CD4-positive, alpha-beta T cell (primary cell): ENCODE data around the gene ROBO4. TPM values are rescaled to one million over a fixed set of nuclear protein-coding genes. Genes with fewer than 3 reads are reported as not detected.
A peak's percentile ranks its signal among the peaks of the same experiment; 100 is the strongest.

ENCODE experiments used
- ATAC-seq: fragments of 200-7000 bp; cut with Tn5 transposase; one replicate; pipeline ENCODE4 v1.10.0; 2022; ENCODE audit warnings: mild to moderate bottlenecking; ENCODE audit not compliant: poor library complexity
- CTCF ChIA-PET: fragments of 350-600 bp; sonication (Branson Sonifier 250); formaldehyde crosslinking; loops from one replicate; lab custom pipeline; 2021; ENCODE audit warnings: antibody characterized with exemption, inconsistent platforms; lab: Charles Lee
- POLR2A ChIA-PET: fragments of 350-600 bp; sonication (Branson Sonifier 250); formaldehyde crosslinking; loops from one replicate; lab custom pipeline; 2021; ENCODE audit warnings: antibody characterized with exemption, inconsistent platforms; lab: Charles Lee
- DNase-seq, 14 experiments: peaks; one replicate each; pipeline ENCODE4 v3.0.0-alpha.2; 2013 to 2020; ENCODE audit warnings: mixed read lengths in 2 of 14
- H3K27ac ChIP-seq, 2 donors: one replicate each; pipeline versions ENCODE4 v1.5.1 to v1.7.0; 2013; ENCODE audit warnings: low read length in 2 of 2, low read depth in 1 of 2, mild to moderate bottlenecking in 1 of 2
- H3K27me3 ChIP-seq, 2 experiments: 1 replicate in 1 of 2; 2 replicates in 1 of 2; pipeline versions ENCODE4 v1.6.1 to v1.7.0; 2013; ENCODE audit warnings: low read length in 2 of 2, control low read depth in 1 of 2, mild to moderate bottlenecking in 1 of 2, moderate library complexity in 1 of 2; ENCODE audit not compliant: insufficient read depth in 2 of 2, control insufficient read depth in 1 of 2
- H3K36me3 ChIP-seq: one replicate; pipeline ENCODE4 v1.6.1; 2013; ENCODE audit warnings: low read length, control low read depth; ENCODE audit not compliant: insufficient read depth
- H3K4me1 ChIP-seq: one replicate; pipeline ENCODE4 v1.6.1; 2013; ENCODE audit warnings: low read length, control low read depth; ENCODE audit not compliant: insufficient read depth
- H3K4me3 ChIP-seq: one replicate; pipeline ENCODE4 v1.5.1; 2013; ENCODE audit warnings: mild to moderate bottlenecking, low read length, moderate library complexity
- H3K9me3 ChIP-seq, 2 experiments: 1 replicate in 1 of 2; 2 replicates in 1 of 2; pipeline versions ENCODE4 v1.6.1 to v1.7.0; 2013; ENCODE audit warnings: low read length in 2 of 2, mild to moderate bottlenecking in 2 of 2, control low read depth in 1 of 2, moderate library complexity in 1 of 2; ENCODE audit not compliant: control insufficient read depth in 1 of 2, insufficient read depth in 1 of 2
- H3K27ac Mint-ChIP-seq: one replicate; pipeline ENCODE4 v1.8.0; 2020; ENCODE audit warnings: mixed read lengths
- H3K27me3 Mint-ChIP-seq: one replicate; pipeline ENCODE4 v1.8.0; 2021; ENCODE audit warnings: mixed read lengths
- H3K36me3 Mint-ChIP-seq: one replicate; pipeline ENCODE4 v1.8.0; 2021; ENCODE audit warnings: low read depth, mixed read lengths
- H3K4me1 Mint-ChIP-seq: one replicate; pipeline ENCODE4 v1.8.0; 2021; ENCODE audit warnings: low read depth, mixed read lengths
- H3K4me3 Mint-ChIP-seq: one replicate; pipeline ENCODE4 v1.8.0; 2020; ENCODE audit warnings: mild to moderate bottlenecking, mixed read lengths
- H3K9me3 Mint-ChIP-seq: one replicate; pipeline ENCODE4 v1.8.0; 2020; ENCODE audit warnings: mixed read lengths
- CTCF ChIP-seq: fragments of 200-600 bp; IDR thresholded peaks from one replicate; pipeline ENCODE4 v1.8.0; 2022; ENCODE audit warnings: antibody characterized with exemption, mild to moderate bottlenecking
- intact Hi-C, 2 experiments: fragments of 100-400 bp; cut with DNase I in 1 of 2; cut with micrococcal nuclease in 1 of 2; formaldehyde crosslinking; loops; one replicate each; pipeline versions ENCODE4 v1.15.1 to v1.9.0; 2023 to 2025; cut with DNase I, micrococcal nuclease
- total RNA-seq, 174 experiments: library from RNA in 2 of 174; stranded (reverse) in 2 of 174; gene quantifications; one replicate each; pipeline ENCODE4 v1.2.3 and lab custom pipeline; 2021 to 2026

ROBO4 gene
- total RNA-seq, 2 experiments from 2014 or later, result not detected

DNA sequence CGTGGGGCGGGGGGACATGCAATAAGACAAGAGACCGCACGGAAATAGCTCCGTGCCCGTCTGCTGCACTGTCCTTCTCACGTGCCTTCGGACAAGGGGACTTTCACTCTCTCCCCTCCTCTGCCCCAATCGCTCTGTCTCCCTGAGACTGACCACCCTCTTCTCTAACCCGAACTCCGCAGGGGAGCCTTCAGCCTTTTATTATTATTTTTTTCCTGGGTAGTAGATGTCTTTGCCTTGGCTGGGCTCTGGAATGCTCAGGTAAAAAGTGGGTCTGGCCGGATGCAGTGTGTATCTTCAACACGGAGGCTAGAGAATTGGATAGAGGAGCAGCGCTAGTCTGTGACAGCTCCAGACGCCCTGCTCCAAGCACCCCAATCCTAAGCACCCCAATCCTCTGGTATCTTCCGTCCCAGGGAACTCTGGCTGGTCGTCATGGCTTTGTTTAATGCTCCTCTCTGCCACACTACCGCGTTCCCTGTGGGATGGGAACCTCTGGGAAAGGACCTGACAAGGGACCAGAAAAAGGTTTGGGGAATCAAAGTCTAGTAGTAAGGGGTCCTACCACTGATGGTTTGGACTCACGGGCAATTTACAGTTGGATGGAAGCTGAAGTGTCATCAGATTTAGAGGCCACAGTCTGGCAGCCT, 57.6 kb downstream of the ROBO4 start:
- no peak overlapping the region for H3K4me3 ChIP-seq
- ATAC-seq, result no peak

GRCh38 chr11:124839128-124839971, 58.3 kb downstream of the ROBO4 start:
- Histone ChIP-seq H3K27me3 (peaks cover 65 to 72% of the 10 kb centered on the region in 2 experiments), H3K27ac (no peak overlapping the region), H3K9me3 (peaks cover 0 to 4% of the 10 kb centered on the region in 2 experiments), H3K36me3 (no peaks in the 10 kb centered on the region), H3K4me1 (peaks cover 25% of the 10 kb centered on the region), H3K4me3 (no peak overlapping the region)
- Mint-ChIP-seq H3K27me3 (peaks cover 87% of the 10 kb centered on the region), H3K9me3 (no peaks in the 10 kb centered on the region), H3K36me3 (no peaks in the 10 kb centered on the region), H3K4me3 (peak overlapping the region; percentile 35), H3K27ac (no peak overlapping the region), H3K4me1 (peaks cover 21% of the 10 kb centered on the region)
- ChIA-PET CTCF (interaction anchor here (1.2 kb wide), 1 partner anchor 27 kb away, joined by 4 read pairs; the partner anchor contains the start of gene ROBO3), POLR2A (interaction anchor here (1.4 kb wide), 1 partner anchor 166 kb away, joined by 3 read pairs; the partner anchor contains the start of genes SIAE and SPA17)
- no peak for ATAC-seq
- intact Hi-C loops, result loop anchor here (2.0 to 10.0 kb wide), 6 partner anchors 35 to 425 kb away; partner anchors contain the start of gene ESAM (in 2 of the 2)
- TF ChIP-seq CTCF, result no peak
- no peak for DNase-seq

More for the DNA sequence above, 57.6 kb downstream of the ROBO4 start:
- TF ChIP-seq CTCF, result no peak
- Mint-ChIP-seq H3K27ac (no peak overlapping the region), H3K36me3 (no peaks in the 10 kb centered on the region), H3K27me3 (peaks cover 87% of the 10 kb centered on the region), H3K4me3 (peak overlapping the region; percentile 35), H3K4me1 (peaks cover 21% of the 10 kb centered on the region), H3K9me3 (no peaks in the 10 kb centered on the region)
- peaks cover 25% of the 10 kb centered on the region for H3K4me1 ChIP-seq
- ChIA-PET CTCF (interaction anchor here (1.2 kb wide), 1 partner anchor 26 kb away, joined by 4 read pairs; the partner anchor contains the start of gene ROBO3), POLR2A (interaction anchor here (0.5 kb wide), 1 partner anchor 167 kb away, joined by 3 read pairs; the partner anchor contains the start of genes SIAE and SPA17)
- H3K36me3 ChIP-seq, result no peaks in the 10 kb centered on the region
- peaks cover 0 to 4% of the 10 kb centered on the region in 2 experiments for H3K9me3 ChIP-seq
- peaks cover 73 to 79% of the 10 kb centered on the region in 2 experiments for H3K27me3 ChIP-seq
- intact Hi-C loops, result loop anchor here (2.0 to 10.0 kb wide), 6 partner anchors 35 to 425 kb away; partner anchors contain the start of gene ESAM (in 2 of the 2)
- no peak overlapping the region for H3K27ac ChIP-seq
- DNase-seq, result peak in 1 of 14 experiments; percentile 25

GRCh38 chr11:124838805-124839127, 58.9 kb downstream of the ROBO4 start:
- H3K9me3 ChIP-seq, result peaks cover 0 to 4% of the 10 kb centered on the region in 2 experiments
- no peaks in the 10 kb centered on the region for H3K36me3 ChIP-seq
- ATAC-seq, result no peak
- H3K27me3 Mint-ChIP-seq, result peaks cover 85% of the 10 kb centered on the region
- no peaks in the 10 kb centered on the region for H3K9me3 Mint-ChIP-seq
- CTCF ChIA-PET, result no interaction called here
- intact Hi-C loops, result loop anchor here (2.0 to 10.0 kb wide), 6 partner anchors 36 to 424 kb away; partner anchors contain the start of gene ESAM (in 2 of the 2)
- POLR2A ChIA-PET, result interaction anchor here (1.4 kb wide), 1 partner anchor 165 kb away, joined by 3 read pairs; the partner anchor contains the start of genes SIAE and SPA17
- no peak overlapping the region for H3K27ac Mint-ChIP-seq
- no peak for DNase-seq
- H3K4me1 Mint-ChIP-seq, result peaks cover 21% of the 10 kb centered on the region
- peak overlapping the region; percentile 42 for H3K4me3 Mint-ChIP-seq
- TF ChIP-seq CTCF, result no peak
- peaks cover 25% of the 10 kb centered on the region for H3K4me1 ChIP-seq
- peaks cover 59 to 67% of the 10 kb centered on the region in 2 experiments for H3K27me3 ChIP-seq
- H3K4me3 ChIP-seq, result no peak overlapping the region
- no peaks in the 10 kb centered on the region for H3K36me3 Mint-ChIP-seq
- H3K27ac ChIP-seq, result no peak overlapping the region
